Suprapubic skin (tissue), 4 donors: ENCODE data around the gene BLOC1S1. TPM values are rescaled to one million over a fixed set of nuclear protein-coding genes. Genes with fewer than 3 reads are reported as not detected.

ENCODE experiments used
- DNase-seq, 2 donors: peaks; one replicate each; pipeline ENCODE4 v3.0.0-alpha.2; 2019; ENCODE audit warnings: low spot score in 2 of 2
- H3K27ac ChIP-seq: fragments of 200-600 bp; sonication (generic); one replicate; pipeline ENCODE4 v1.5.1; 2019
- H3K27me3 ChIP-seq: fragments of 200-600 bp; sonication (generic); one replicate; pipeline ENCODE4 v1.5.1; 2019
- H3K36me3 ChIP-seq: fragments of 200-600 bp; sonication (generic); one replicate; pipeline ENCODE4 v1.5.1; 2019
- H3K4me1 ChIP-seq: fragments of 200-600 bp; sonication (generic); one replicate; pipeline ENCODE4 v1.5.1; 2019
- H3K4me3 ChIP-seq: fragments of 200-600 bp; sonication (generic); one replicate; pipeline ENCODE4 v1.5.1; 2019; ENCODE audit warnings: mild to moderate bottlenecking
- H3K9me3 ChIP-seq: fragments of 200-600 bp; sonication (generic); one replicate; pipeline ENCODE4 v1.5.1; 2019
- EP300 ChIP-seq: sonication (generic); formaldehyde crosslinking; IDR thresholded peaks from one replicate; pipeline ENCODE4 v1.6.1; 2017; ENCODE audit warnings: antibody characterized with exemption
- POLR2A ChIP-seq, 2 donors: fragments of 450-650 bp; IDR thresholded peaks; one replicate each; pipeline ENCODE4 v1.6.1; 2017; ENCODE audit warnings: antibody characterized with exemption in 2 of 2, mild to moderate bottlenecking in 2 of 2, moderate library complexity in 2 of 2
- POLR2AphosphoS5 ChIP-seq, 3 donors: sonication (generic); formaldehyde crosslinking; IDR thresholded peaks; one replicate each; pipeline ENCODE4 v1.6.1; 2017; ENCODE audit warnings: antibody characterized with exemption in 3 of 3
- WGBS: methylation state at CpG from one replicate; pipeline ENCODE4 v1.1.5; 2018; 5-methylcytosine and 5-hydroxymethylcytosine counted together
- total RNA-seq, 4 donors: library from RNA; depleted of rRNA; stranded (reverse); fragments of >200 nt; gene quantifications; one replicate each; pipeline ENCODE4 v1.1.0, GENCODE V29; 2016
- TF ChIP-seq, protein P1 (sequence below), 2 donors: fragments of 200-600 bp in 1 of 2; fragments of 450-650 bp in 1 of 2; sonication (generic) in 1 of 2; IDR thresholded peaks; one replicate each; pipeline ENCODE4 v1.5.1; 2016 to 2019; ENCODE audit warnings: antibody characterized with exemption in 2 of 2, mild to moderate bottlenecking in 1 of 2, moderate library complexity in 1 of 2

Gene BLOC1S1
- total RNA-seq, 4 donors from 2014 or later, result 92.7 to 166 (median 139) TPM

DNA sequence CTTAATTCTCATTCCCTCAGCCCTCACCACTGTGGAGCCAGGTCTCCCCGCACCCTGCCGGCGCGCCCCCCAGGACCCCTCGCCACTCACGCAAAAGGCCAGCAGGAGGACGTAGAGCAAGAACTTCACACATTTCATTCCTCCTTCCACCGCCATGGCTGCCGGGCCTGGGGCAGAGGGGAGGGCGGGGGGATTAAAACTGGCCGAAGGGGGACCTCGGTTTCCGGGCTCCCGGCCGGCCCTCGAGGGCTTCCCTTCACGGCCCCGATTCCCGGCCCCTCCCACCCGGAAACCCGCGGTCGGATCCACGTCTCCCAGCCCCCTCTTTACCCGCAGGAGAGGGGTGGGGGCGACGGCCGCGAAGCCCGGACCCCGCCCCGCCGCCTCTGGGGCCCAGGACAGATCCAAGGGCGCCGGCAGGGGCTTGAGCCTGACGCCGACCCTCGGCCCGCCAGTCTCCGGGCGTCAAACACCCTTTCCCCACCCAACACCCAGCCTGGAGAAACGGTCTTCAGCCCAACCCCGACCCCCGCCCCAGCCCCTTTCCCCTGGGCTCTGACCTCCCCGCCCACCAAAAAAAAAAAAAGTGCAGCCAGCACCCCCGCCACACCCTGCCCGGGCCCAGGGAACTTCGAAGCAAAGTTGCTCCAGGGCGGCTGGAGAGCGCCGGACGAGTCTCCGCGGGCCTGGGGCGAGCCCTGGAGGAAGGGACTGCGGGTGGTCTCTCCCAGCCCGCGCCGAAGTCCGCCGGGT is 12.5 kb downstream of the BLOC1S1 start:
- no peaks in the 10 kb centered on the region for H3K27me3 ChIP-seq
- 0% methylated on average over 43 of the region's 61 CpGs for WGBS

DNA sequence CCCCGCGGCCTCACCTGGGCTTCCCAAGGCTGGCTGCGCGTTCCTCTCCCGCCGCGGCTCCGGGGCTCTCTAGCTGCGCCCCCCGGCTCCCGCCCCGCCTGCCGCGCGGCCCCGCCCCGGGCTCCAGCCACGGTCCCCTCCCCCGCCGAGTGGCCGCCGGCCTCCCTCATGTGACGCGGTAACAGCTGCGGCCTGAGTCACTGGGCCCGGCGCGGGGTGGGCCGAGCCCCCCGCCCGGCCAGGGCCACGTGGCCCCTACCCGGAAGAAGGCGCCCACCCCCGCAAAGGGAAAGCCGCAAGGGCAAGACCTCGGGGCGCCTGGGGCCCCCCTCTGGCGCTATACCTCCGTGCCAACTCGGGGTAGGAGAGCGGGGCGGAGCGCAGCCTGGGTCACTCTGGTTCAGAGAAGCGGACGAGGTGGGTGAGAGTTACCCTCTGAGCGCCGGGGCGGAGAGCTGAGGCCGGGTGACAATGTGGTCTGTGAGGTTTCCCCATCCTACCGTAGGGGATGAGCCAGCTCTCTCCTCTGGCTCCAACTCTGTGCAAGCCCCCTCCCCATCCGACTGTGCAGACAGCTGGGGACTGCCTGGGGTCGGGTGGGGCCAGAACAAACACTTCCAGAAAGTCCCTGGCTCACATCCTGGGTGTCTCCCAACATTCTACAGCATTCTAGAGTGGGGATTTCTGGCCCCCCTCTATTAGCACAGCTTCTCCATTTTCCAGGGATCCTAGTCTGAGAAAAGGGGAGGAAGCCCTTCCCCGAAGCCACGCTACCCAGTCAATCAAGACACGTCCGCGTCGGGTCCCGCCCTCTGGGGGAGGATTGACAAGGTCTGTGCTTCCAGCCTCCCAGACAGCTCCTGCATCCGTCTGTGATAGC is 13.3 kb downstream of the BLOC1S1 start, which contains the start of gene CD63:
TSS of gene CD63 (minus strand) at position 71 of the 880 bp plus-strand sequence. CDS start 668 bp downstream, outside the sequence.
- DNase-seq, result peak; percentile 95 to 96
- Histone ChIP-seq H3K9me3 (no peaks in the 10 kb centered on the region), H3K36me3 (peaks cover 26% of the 10 kb centered on the region), H3K27ac (peak within 1 kb of the TSS; percentile 98), H3K4me3 (peak within 1 kb of the TSS; percentile 65), H3K4me1 (peaks cover 54% of the 10 kb centered on the region), H3K27me3 (no peaks in the 10 kb centered on the region)
- peak in 1 of 2 donors; percentile 69 for TF ChIP-seq POLR2A (IDR thresholded peaks at IDR 0.05)
- TF ChIP-seq, protein P1, sequence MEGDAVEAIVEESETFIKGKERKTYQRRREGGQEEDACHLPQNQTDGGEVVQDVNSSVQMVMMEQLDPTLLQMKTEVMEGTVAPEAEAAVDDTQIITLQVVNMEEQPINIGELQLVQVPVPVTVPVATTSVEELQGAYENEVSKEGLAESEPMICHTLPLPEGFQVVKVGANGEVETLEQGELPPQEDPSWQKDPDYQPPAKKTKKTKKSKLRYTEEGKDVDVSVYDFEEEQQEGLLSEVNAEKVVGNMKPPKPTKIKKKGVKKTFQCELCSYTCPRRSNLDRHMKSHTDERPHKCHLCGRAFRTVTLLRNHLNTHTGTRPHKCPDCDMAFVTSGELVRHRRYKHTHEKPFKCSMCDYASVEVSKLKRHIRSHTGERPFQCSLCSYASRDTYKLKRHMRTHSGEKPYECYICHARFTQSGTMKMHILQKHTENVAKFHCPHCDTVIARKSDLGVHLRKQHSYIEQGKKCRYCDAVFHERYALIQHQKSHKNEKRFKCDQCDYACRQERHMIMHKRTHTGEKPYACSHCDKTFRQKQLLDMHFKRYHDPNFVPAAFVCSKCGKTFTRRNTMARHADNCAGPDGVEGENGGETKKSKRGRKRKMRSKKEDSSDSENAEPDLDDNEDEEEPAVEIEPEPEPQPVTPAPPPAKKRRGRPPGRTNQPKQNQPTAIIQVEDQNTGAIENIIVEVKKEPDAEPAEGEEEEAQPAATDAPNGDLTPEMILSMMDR (IDR thresholded peaks at IDR 0.05), result no peak
- TF ChIP-seq POLR2AphosphoS5 (IDR thresholded peaks at IDR 0.05), result peak in 2 of 3 donors; percentile 23 to 32
- WGBS, result under 1% methylated on average over 22 of the region's 61 CpGs

More for the DNA sequence above, 12.5 kb downstream of the BLOC1S1 start:
- Histone ChIP-seq H3K4me1 (peaks cover 62% of the 10 kb centered on the region), H3K4me3 (peak overlapping the region; percentile 65), H3K27ac (peak overlapping the region; percentile 98), H3K9me3 (no peaks in the 10 kb centered on the region), H3K36me3 (peaks cover 27% of the 10 kb centered on the region)
- no peak for TF ChIP-seq POLR2A (IDR thresholded peaks at IDR 0.05)
- TF ChIP-seq POLR2AphosphoS5 (IDR thresholded peaks at IDR 0.05), result no peak
- no peak for TF ChIP-seq EP300
- TF ChIP-seq, protein P1 (IDR thresholded peaks at IDR 0.05), result no peak
- DNase-seq, result peak; percentile 89 to 93

DNA sequence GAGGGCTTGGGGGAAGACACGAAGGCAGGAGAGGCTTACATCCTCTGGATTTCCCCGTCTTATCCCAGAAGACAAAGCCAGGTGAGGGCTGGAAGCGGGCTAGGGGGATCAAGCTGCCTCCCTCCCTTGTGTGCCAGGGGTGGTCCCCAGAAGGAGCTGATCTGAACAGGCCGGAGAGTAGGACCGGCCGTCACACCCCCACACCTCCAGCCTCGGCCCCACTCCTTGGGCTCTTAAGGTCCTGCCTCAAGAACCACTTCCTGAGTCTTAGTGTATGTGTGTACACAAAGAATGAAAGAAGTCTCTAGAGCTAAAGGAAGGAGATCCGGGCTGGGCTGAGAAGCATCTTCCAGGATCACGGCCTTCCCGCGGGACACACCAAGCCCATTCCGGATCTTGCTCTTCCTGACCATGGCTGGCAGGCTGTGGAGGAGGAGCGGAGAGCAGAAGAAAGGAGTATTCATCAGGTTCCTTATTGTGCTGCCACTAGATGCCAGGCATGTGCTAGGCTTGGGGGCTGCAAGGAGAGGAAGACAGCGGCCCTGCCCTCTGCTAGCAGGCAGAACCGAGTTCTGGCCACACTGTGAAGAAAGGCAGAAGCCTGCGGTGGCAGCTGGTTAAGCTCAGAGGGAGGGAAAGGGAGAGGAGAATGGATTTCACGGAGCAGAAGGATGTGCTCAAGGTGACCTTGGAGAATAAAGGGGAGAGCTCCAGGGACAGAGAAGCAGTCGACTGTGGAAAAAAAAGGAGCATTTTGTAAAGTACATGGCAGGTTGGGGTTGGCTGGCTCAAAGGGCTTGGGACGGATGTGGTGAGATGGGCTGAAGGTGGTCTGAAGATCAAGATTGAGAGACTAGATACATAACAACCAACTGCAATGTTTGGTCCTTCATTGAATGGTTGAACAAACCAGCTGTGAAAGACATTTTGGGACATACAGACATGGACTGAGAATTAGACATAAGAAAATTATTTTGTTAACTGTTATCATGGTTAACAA is 14.3 kb downstream of the BLOC1S1 start:
- H3K9me3 ChIP-seq, result no peaks in the 10 kb centered on the region
- no peaks in the 10 kb centered on the region for H3K27me3 ChIP-seq
- peak overlapping the region; percentile 65 for H3K4me3 ChIP-seq
- DNase-seq, result peak in 1 of 2 donors; percentile 71
- TF ChIP-seq, protein P1 (IDR thresholded peaks at IDR 0.05), result no peak
- TF ChIP-seq POLR2A (IDR thresholded peaks at IDR 0.05), result no peak
- no peak for TF ChIP-seq EP300
- TF ChIP-seq POLR2AphosphoS5 (IDR thresholded peaks at IDR 0.05), result no peak
- peak overlapping the region; percentile 98 for H3K27ac ChIP-seq
- 10% methylated on average over 13 of the region's 19 CpGs for WGBS
- peaks cover 17% of the 10 kb centered on the region for H3K36me3 ChIP-seq
- peaks cover 44% of the 10 kb centered on the region for H3K4me1 ChIP-seq

DNA sequence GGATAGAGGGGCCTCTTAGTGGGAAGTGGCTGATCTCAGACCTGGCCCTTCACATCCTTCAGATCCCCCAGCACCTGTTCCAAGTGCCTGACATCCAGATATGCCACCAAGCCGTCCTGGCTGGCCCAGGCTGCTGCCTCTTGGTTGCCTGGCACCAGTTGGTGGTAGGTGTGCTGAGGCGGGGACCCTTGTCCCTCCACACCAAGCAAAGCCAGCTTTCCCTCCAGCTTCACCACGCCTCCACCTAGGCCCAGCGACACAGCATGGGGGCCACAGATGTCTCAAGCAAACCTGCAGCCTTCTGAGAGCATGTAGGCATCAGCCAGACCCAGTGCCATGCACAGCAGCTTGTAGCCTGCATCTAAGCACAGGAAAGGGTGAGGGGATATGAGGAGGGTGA is 16.4 kb downstream of the BLOC1S1 start:
- no peaks in the 10 kb centered on the region for H3K36me3 ChIP-seq
- no peaks in the 10 kb centered on the region for H3K9me3 ChIP-seq
- H3K4me1 ChIP-seq, result peaks cover 28% of the 10 kb centered on the region
- TF ChIP-seq POLR2A (IDR thresholded peaks at IDR 0.05) (no peak), EP300 (no peak), POLR2AphosphoS5 (IDR thresholded peaks at IDR 0.05) (no peak)
- TF ChIP-seq, protein P1 (IDR thresholded peaks at IDR 0.05), result no peak
- DNase-seq, result peak in 1 of 2 donors; percentile 46
- 90% methylated on average over 2 of the region's 4 CpGs for WGBS
- H3K27me3 ChIP-seq, result no peaks in the 10 kb centered on the region
- H3K4me3 ChIP-seq, result no peak overlapping the region
- no peak overlapping the region for H3K27ac ChIP-seq
